ENCODE results near the gene CEBPZOS.

The CEBPZOS gene

DNA sequence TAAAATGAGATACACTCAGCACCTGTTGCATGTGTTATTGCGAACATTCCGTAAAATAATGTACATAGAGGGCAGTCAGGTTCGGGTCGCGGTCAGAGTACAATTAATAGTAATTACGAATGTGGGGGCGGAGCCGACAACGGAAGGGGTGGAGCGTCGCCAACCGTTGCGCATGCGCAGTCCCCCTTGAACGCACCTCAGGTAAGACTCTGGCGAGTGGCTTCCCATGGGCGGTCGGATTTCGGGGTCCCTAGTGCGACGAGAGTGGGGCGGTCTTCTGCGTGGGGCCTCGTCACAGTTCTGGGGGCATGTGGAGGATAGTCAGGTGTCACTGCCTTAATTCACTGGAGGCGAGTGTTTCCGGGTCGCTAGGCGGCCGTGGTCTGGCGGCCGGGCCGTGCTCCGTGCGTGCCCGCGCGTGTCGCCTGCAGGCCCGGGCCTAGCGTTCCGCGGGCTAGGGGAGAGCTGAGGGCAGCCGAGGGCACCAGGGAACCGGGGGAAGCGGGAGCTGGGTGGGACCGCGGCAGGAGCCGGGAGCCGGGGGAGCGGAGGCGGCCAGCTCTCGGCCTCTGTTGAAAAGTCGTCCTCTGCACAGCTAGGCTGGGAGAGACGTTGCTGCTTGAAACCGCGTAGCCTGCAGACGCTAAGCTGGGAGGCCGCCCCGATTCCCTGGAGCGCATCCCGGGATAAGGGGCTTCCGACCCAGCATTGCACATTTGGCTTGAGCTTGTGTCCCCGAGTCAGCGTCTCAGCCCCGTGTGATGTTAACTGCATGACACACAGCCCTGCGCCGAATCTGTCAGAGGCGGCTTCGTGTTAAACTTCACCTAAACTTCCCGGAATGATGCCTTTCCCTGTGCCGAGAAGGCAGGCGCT is at the start of gene CEBPZOS:
TSS of gene CEBPZOS (plus strand) at position 177 of the 876 bp plus-strand sequence. CDS start 3,209 bp downstream, outside the sequence.
- peak; percentile 76 to 77 for DNase-seq (ENCODE audit: low read depth in 2 of 2)

DNA sequence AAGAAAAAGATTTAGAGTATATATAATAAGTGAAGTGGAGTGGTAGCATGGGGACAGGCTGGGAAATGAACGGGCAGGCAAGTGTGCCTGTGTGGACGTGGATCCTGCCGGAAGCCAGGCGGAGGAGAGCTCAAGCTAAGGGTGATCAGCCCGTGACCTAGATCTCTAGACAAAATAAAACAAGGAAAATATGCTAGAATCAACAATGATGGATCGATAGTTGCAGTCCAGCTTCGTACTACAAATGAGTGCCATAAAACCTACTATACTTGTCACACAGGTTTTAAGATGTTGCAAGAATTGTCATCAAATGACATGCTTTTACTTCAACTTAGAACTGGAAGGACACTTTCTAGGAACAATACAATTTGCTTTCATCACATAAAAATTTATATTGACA is 48.0 kb upstream of the CEBPZOS start:
- DNase-seq (ENCODE audit: low read depth in 2 of 2), result no peak

DNA sequence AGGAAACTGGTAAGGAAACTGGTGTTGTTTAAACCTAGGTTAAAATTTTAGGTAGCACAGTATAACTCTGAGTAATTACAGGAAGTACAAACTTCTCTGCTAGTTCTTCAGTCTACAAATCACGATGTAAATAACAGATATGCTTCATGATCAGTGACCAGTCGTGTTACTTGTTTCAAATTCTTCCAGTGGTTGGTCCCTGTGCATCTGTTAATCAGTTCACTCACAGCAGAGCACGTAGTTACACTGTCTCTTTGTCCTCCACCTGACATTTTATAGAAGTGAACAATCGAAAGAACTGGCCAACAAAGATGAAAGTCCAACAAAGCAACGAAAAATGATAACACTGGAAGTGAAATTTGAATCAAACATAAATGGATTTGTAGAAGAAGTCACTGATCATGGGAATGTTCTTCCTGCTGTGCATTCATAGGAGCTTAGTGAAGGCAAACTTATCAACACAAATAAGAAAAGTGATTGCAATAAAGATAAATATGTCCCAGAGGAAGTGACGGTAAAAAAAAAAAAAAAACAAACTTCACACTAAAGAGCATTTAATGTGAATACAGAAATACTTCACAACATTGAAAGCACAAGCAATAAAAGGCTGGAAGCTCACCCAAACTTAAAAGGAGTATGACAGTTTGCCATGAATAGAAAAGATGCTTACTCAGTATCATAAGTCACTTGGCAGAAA is 46.5 kb upstream of the CEBPZOS start:
- DNase-seq (ENCODE audit: low read depth in 2 of 2), result no peak

GRCh38 chr2:37153224-37153623 is 43.1 kb upstream of the CEBPZOS start:
- no peak for DNase-seq (ENCODE audit: low read depth in 2 of 2)

GRCh38 chr2:37154785-37155184 is 41.5 kb upstream of the CEBPZOS start:
- DNase-seq (ENCODE audit: low read depth in 2 of 2), result no peak

DNA sequence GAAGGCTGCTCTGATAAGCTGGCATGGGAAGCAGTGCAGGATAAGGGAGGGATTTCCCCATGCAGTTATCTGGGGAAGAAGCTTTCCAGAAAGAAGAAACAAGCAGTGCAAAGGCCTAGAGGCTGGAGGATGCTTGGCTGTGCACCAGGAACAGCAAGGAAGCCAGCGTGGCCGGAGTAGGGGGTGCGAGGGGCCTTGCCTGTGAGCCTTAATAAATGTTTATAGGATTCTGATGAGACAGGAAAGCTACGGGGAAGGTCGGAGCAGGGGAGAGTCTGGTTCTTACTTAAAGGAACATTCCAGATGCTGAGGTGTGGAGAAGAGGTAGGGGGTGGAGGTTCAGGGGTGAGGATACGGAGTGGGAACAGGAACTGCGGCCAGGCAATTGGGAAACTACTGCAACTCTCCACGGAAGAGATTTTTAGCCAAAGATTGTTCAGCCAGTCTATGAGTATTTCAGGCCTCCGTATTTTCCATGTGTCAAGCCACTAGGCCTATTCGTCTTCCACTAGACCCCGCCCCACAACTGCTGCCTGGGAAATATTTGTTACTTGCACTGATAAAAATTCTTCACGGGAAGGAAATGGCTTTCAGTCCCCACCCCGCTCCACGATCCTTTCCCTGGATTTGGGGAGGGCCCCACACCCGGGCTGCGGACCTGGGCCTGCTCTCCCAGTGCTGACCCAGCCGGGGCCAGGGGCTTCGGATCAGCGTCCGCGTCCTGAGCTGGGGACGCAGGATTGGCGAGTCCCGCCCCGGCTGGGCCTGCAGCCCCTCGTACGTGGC is 40.0 kb upstream of the CEBPZOS start:
- DNase-seq (ENCODE audit: low read depth in 2 of 2), result peak in 1 of 2 donors; percentile 13

DNA sequence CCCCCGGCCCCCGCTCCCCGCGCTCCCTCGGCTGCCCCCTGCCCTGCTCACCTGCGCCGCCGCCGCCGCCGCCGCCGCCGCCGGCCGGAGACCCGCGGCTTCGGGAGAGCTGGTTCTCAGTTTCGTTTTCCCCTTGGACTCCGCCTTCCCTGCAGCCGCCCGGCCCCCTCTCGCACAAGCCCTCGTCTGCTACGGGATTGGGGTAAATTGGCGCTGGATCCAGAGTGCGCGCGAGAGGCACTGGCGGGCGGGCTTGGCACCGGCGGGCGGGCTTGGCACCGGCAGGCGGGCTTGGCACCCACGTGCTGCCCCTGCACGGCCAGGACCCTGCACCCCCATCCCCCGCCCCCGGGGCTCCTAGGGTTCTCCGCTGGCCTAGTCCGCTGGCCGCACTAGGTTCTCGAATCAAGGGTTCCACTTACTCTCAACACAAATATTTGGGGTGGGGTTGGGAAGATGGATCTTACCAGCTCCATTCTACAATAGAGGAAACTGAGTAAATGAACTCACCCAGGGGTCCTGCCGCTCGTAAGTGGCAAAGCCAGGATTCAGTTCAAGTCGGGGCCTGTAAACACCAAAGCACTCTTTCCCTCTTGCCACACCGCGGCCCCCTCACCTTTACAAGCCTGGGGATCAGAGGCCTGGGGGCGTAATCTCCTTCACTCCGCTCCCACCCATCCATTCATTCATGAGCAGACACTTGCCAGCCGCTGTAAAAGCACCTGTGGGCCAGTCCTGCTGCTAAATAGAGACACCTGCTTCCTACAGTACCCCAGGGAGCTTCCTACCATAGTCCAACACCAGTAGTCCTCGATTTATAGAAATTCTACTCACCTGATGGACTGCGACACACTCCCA is 39.2 kb upstream of the CEBPZOS start, which contains the start of gene EIF2AK2:
TSS of gene EIF2AK2 (minus strand) at position 124 of the 858 bp plus-strand sequence. CDS start 9,174 bp downstream, outside the sequence.
- peak; percentile 72 to 73 for DNase-seq (ENCODE audit: low read depth in 2 of 2)

DNA sequence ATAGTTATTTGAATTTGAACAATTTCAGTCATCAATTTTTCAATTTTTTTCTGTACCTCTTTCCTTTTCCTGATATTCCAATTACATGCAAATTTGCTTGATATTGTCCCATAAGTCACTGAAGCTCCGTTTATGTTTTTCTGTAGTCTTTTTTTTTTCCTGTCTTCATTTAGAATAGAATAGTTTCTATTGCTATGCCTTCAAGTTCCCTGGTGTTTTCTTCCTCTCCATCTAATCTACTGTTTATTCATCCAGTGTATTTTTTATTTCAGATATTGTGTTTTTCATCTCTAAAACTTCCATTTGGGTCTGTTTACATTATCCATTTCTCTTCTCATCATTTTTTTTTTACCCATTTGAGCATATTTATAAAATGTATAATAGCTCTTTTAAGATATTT is 31.5 kb upstream of the CEBPZOS start:
- DNase-seq (ENCODE audit: low read depth in 2 of 2), result no peak

- no peak for DNase-seq (ENCODE audit: low read depth in 2 of 2)
These were observed 28.6 kb upstream of the CEBPZOS start for GRCh38 chr2:37167636-37168180.

GRCh38 chr2:37168217-37168981 is 27.9 kb upstream of the CEBPZOS start:
- no peak for DNase-seq (ENCODE audit: low read depth in 2 of 2)

DNA sequence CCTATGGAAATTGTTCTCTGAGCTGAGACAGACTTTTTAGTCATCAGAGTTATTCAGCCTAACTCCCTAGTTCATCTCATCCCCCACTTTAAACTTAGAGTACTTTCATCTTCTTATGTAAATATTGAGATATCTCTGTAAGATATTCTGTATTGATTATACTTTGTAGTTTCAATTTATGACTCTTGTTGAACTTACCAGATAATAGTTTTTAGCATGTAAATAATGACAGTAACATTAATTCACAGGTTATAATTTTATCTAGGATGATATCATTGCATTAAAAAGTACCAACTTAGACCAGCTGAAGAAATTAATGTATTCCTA is 24.7 kb upstream of the CEBPZOS start:
- no peak for DNase-seq (ENCODE audit: low read depth in 2 of 2)

DNA sequence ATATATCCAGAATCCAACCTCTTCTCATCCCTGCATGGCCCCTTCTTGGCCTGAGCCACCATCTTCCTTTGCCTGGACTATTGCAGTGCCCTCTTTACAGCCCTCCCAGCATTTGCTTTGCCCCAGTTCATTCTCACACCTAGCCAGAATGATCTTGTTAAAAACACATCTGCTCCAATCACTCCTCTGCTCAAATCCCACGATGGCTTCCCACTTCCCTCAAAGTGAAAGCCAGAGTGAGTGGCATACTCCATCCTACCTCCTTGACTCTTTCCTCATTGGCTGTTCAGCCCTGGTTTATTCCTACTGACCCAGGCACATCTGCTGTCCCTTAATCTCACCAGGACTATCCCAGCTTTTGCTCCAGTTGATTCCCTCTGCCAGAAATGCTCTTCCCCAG is 22.6 kb upstream of the CEBPZOS start:
- DNase-seq (ENCODE audit: low read depth in 2 of 2), result no peak

DNA sequence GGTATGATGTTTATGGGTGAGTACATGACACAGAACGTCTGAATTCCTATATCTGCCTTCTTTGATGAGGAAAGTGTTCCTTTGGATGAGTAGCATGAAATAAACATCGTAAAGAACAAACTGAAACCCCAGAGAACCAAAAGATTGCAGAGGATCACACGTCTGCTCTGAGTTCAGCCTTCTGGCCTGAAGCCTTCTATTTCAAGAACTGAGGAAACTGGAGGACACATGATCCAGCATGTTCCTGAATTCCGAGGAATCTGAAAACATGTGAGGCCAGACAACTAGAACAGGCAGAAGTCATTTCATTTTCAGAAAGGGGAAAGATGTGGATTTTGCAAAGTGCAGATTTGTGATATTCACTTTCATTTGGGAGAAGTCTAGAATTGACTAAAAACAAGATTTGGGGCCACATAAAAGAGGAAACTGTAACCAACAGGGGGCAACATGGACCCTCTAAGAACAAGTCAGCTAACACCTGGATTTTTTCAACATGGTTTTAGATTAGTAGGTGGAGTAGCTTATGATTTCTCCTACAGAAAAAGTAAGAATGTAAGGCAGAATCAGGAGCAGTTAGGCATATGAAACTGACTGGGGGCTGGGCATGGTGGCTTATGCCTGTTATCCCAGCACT is 16.2 kb upstream of the CEBPZOS start:
- DNase-seq (ENCODE audit: low read depth in 2 of 2), result no peak

- no peak for DNase-seq (ENCODE audit: low read depth in 2 of 2)
These were observed 15.7 kb upstream of the CEBPZOS start for GRCh38 chr2:37180640-37181039.

DNA sequence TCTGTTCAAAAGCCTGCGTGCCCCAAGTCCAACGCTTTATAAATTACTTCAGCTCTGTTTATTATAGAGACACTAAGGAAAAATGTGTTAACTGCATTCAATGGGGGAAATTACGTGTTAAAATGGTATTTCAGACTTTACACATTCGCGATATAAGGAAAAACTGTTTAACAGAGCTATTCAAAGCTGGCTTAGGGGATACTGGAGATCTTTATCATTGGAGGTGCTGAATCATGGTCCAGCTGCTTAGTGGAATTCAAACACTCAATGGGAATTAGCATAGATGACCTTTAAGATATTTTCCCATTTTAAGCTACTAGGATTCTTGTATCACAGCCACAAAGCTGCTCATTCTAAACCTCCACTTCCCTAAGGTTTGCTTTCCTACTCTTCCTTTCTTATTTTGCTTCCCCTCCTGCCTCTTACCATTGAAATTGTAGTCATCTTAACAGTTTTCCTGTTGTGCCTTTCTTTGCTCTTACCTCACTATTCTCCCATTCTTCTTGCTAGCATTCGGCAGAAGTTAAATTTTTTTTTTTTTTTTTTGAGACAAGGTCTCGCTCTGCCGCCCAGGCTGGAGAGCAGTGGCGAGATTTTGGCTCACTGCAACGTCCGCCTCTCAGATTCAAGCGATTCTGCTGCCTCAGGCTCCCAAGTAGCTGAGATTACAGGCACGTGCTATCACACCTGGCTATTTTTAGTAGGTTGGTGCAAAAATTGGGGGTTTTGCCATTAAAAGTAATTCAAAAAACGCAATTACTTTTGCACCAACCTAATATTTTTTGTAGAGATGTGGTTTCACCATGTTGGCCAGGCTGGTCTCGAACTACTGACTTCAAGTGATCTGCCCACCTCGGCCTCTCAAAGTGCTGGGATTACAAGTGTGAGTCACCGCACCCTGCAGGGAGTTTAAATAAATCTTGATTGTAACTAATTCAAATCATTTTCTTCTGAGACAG is 14.3 kb upstream of the CEBPZOS start:
- no peak for DNase-seq (ENCODE audit: low read depth in 2 of 2)

GRCh38 chr2:37188570-37188969 is 7.7 kb upstream of the CEBPZOS start, which contains the start of gene SULT6B1:
SULT6B1 (minus strand) TSS chr2:37188670; CDS start chr2:37188640, 30 bp downstream.
- DNase-seq (ENCODE audit: low read depth in 2 of 2), result no peak

DNA sequence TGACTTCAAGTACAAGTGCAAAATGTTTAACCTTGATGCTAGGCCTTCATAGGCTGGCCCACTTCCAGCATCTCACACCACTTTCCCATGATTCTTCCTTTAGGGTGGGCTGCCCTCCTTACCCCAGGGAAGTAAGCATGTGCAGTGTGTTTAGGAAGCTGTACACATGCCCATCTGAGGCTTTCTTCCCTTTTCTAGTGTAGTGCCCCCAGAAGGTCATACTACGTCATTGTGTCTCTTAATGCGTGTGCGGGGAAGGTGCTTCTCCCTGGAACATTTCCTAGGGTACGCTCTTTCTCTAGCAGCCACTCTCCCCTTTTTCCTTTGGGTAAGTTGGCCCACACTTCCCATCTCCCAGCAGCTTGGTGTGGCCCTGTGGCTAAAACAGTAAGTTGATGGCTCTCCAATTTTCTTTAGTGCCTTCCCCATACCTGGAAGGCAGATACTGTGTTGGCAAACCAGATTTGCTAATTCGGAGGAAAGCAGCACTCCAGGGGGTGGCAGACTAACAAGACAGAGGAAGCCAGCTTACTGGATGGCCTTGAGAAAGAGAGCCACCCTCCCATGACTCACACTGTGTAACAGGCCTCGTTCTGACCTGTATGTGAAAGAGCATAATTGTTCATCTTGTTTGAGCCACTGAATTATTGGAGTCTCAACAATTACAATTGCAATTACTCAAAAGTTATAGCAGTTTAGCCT is 6.7 kb upstream of the CEBPZOS start:
- no peak for DNase-seq (ENCODE audit: low read depth in 2 of 2)

DNA sequence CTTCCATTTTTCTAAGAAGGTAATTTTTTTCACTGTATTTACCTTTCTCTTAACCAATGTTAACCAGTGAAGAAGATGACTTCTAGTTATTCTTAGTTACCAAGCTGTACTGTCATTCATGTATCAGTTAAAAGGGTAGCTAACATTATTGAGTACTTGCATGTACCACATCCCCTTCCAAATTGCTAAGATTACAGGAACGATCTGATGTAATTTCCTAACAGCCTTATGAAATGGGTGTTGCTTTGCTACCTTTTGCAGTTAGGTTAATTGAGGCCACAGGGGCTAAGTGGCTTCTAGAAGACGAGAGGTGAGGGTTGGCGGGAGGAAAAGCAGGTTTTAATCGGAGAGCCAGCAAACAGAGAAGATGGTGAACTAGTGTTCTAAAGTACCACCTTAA is 6.0 kb upstream of the CEBPZOS start:
- DNase-seq (ENCODE audit: low read depth in 2 of 2), result no peak
